GM10266 (cell line): ENCODE measurements around the gene DRD4.

Experiments
- DNase-seq: peaks from one replicate; pipeline ENCODE4 v3.0.0; 2012; ENCODE audit errors: extremely low spot score
- TF ChIP-seq, protein P1 (sequence below): IDR thresholded peaks from 2 replicates; pipeline ENCODE4 v1.5.1; 2012; ENCODE audit warnings: mild to moderate bottlenecking, low read depth; ENCODE audit not compliant: control insufficient read depth, insufficient read depth; ENCODE audit errors: missing control alignments

Gene DRD4

DNA sequence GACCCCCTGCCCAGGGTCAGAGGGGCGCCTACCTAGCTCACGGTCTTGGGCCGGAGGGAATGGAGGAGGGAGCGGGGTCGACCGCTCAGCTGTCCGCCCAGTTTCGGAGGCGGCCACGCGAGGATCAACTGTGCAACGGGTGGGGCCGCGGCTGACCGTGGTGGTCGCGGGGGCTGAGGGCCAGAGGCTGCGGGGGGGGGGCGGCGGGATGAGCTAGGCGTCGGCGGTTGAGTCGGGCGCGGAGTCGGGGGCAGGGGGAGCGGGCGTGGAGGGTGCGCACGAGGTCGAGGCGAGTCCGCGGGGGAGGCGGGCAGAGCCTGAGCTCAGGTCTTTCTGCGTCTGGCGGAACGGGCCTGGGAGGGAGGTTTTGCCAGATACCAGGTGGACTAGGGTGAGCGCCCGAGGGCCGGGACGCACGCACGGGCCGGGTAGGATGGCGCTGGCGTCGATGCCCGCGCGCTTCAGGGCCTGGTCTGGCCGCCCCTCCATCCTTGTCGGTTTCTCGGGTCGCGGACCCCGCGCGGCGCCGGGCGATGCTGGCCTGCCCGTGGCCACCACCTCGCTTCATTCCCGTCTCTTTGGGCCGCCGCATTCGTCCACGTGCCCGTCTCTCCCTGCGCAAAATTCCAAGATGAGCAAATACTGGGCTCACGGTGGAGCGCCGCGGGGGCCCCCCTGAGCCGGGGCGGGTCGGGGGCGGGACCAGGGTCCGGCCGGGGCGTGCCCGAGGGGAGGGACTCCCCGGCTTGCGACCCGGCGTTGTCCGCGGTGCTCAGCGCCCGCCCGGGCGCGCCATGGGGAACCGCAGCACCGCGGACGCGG lies at the start of gene DRD4:
Gene DRD4 (plus strand): TSS at position 759 of the 822 bp plus-strand sequence. CDS start 36 bp downstream, at position 795.
- no peak for DNase-seq
- TF ChIP-seq, protein P1, sequence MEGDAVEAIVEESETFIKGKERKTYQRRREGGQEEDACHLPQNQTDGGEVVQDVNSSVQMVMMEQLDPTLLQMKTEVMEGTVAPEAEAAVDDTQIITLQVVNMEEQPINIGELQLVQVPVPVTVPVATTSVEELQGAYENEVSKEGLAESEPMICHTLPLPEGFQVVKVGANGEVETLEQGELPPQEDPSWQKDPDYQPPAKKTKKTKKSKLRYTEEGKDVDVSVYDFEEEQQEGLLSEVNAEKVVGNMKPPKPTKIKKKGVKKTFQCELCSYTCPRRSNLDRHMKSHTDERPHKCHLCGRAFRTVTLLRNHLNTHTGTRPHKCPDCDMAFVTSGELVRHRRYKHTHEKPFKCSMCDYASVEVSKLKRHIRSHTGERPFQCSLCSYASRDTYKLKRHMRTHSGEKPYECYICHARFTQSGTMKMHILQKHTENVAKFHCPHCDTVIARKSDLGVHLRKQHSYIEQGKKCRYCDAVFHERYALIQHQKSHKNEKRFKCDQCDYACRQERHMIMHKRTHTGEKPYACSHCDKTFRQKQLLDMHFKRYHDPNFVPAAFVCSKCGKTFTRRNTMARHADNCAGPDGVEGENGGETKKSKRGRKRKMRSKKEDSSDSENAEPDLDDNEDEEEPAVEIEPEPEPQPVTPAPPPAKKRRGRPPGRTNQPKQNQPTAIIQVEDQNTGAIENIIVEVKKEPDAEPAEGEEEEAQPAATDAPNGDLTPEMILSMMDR: no peak

GRCh38 chr11:587546-587945 lies 49.5 kb upstream of the DRD4 start:
- TF ChIP-seq, protein P1: no peak

DNA sequence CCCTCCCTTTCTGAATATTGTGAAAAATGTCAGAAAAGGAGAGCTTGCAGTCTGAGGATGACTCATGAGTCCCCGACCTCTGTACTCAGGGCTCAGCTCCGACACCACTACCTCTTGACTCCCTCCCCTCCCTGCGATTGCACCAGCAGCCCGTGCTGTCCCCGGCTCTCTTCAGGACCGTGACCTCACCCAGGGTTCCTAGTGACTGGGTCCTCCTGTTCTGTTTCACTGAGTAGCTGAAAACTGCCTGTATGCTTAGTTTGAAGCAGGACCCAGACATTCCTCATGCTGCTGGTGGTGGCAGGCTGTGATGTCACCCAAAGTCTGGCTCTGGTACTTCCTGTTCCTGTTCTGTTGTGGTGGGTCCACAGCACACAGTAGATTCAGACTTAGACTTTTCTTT lies 49.1 kb upstream of the DRD4 start:
- DNase-seq: no peak
- TF ChIP-seq, protein P1: no peak

More at GRCh38 chr11:587546-587945, 49.5 kb upstream of the DRD4 start:
- DNase-seq: no peak

- no peak for DNase-seq
- TF ChIP-seq, protein P1: no peak
Observed at GRCh38 chr11:589798-590197, 47.3 kb upstream of the DRD4 start.

DNA sequence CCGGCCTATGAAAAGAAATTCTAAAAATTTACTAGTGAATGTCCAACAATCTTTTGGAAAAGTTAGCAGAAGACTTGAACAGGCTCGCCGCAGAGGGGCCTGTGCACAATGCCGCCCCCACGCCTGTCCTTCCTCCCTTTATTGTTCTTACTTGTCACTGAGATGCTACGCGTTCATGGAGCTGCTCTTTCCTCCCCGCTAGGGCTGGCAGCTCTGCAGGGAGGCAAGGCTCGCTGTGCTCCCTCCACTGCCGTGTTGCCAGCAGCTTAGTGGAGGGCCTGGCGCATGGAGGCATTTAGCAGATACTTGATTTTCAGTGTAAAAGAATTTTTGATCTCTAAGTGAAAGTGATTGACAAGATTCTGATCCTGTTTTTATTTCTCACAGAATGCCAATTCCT lies 46.1 kb upstream of the DRD4 start:
- TF ChIP-seq, protein P1: no peak

GRCh38 chr11:592501-592900 lies 44.6 kb upstream of the DRD4 start:
- no peak for DNase-seq
- TF ChIP-seq, protein P1: no peak

More for the DNA sequence above, 46.1 kb upstream of the DRD4 start:
- DNase-seq: no peak

GRCh38 chr11:592918-593317 lies 44.2 kb upstream of the DRD4 start:
- TF ChIP-seq, protein P1: no peak
- DNase-seq: no peak
